Measurements from ENCODE around the gene AMZ2. TPM values are rescaled to one million over a fixed set of nuclear protein-coding genes. Genes with fewer than 3 reads are reported as not detected.
"Not testable (repeated sequence)": the region's sequence is repeated elsewhere in the genome, so short reads cannot be mapped to it uniquely, and the experiment has no call there.

The AMZ2 gene
- total and polyA plus RNA-seq, 2 donors from 2014 or later = 48.6 to 90.9 TPM

- FAIRE-seq (no peak), DNase-seq (no peak)
- Histone ChIP-seq H3K27ac (ENCODE audit: low read depth in 2 of 2, low read length in 2 of 2) (no peak overlapping the region), H3K4me3 (ENCODE audit: low read length in 3 of 3) (peak overlapping the region in 2 of 3 donors; percentile 46 to 58), H3K36me3 (ENCODE audit: control insufficient read depth in 2 of 3, insufficient read depth in 3 of 3, low read length in 3 of 3) (no peaks in the 10 kb centered on the region), H3K9me3 (ENCODE audit: control insufficient read depth in 2 of 3, insufficient read depth in 1 of 3, low read length in 3 of 3) (no peaks in the 10 kb centered on the region), H3K4me1 (ENCODE audit: control insufficient read depth in 2 of 3, insufficient read depth in 2 of 3, low read depth in 1 of 3, low read length in 3 of 3) (peaks cover 0 to 21% (median 4%) of the 10 kb centered on the region in 3 donors), H3K27me3 (ENCODE audit: control insufficient read depth, insufficient read depth, low read length) (peaks cover 37% of the 10 kb centered on the region), H3K9ac (ENCODE audit: low read length in 3 of 3) (peak overlapping the region in 1 of 3 donors; percentile 1)
- intact Hi-C loops (cut with DNase I) = no loop called here
- no peak for TF ChIP-seq CTCF (IDR thresholded peaks at IDR 0.05; ENCODE audit: borderline replicate concordance, extremely low read depth, insufficient read depth)
Measured at GRCh38 chr17:68199837-68200688, 47.8 kb upstream of the AMZ2 start.

- no peaks in the 10 kb centered on the region for H3K36me3 ChIP-seq (ENCODE audit: control insufficient read depth in 2 of 3, insufficient read depth in 3 of 3, low read length in 3 of 3)
- FAIRE-seq (no peak), DNase-seq (peak; percentile 90 to 93 (median 91))
- intact Hi-C loops (cut with DNase I) = no loop called here
- peak overlapping the region in 1 of 3 donors; percentile 1 for H3K9ac ChIP-seq (ENCODE audit: low read length in 3 of 3)
- peak overlapping the region in 2 of 3 donors; percentile 46 to 58 for H3K4me3 ChIP-seq (ENCODE audit: low read length in 3 of 3)
- H3K27ac ChIP-seq (ENCODE audit: low read depth in 2 of 2, low read length in 2 of 2) = no peak overlapping the region
- no peaks in the 10 kb centered on the region for H3K9me3 ChIP-seq (ENCODE audit: control insufficient read depth in 2 of 3, insufficient read depth in 1 of 3, low read length in 3 of 3)
- peak; percentile 83 for TF ChIP-seq CTCF (IDR thresholded peaks at IDR 0.05; ENCODE audit: borderline replicate concordance, extremely low read depth, insufficient read depth)
- H3K4me1 ChIP-seq (ENCODE audit: control insufficient read depth in 2 of 3, insufficient read depth in 2 of 3, low read depth in 1 of 3, low read length in 3 of 3) = peaks cover 0 to 21% (median 4%) of the 10 kb centered on the region in 3 donors
- H3K27me3 ChIP-seq (ENCODE audit: control insufficient read depth, insufficient read depth, low read length) = peaks cover 29% of the 10 kb centered on the region
Measured at GRCh38 chr17:68200689-68201417, 47.0 kb upstream of the AMZ2 start.

- H3K36me3 ChIP-seq (ENCODE audit: control insufficient read depth in 2 of 3, insufficient read depth in 3 of 3, low read length in 3 of 3); H3K27ac ChIP-seq (ENCODE audit: low read depth in 2 of 2, low read length in 2 of 2); H3K9me3 ChIP-seq (ENCODE audit: control insufficient read depth in 2 of 3, insufficient read depth in 1 of 3, low read length in 3 of 3); H3K4me3 ChIP-seq (ENCODE audit: low read length in 3 of 3); H3K9ac ChIP-seq (ENCODE audit: low read length in 3 of 3); intact Hi-C loops (cut with DNase I); FAIRE-seq: not testable (repeated sequence)
- Histone ChIP-seq H3K27me3 (ENCODE audit: control insufficient read depth, insufficient read depth, low read length) (peaks cover 28% of the 10 kb centered on the region), H3K4me1 (ENCODE audit: control insufficient read depth in 2 of 3, insufficient read depth in 2 of 3, low read depth in 1 of 3, low read length in 3 of 3) (peaks cover 0 to 18% (median 4%) of the 10 kb centered on the region in 3 donors)
- peak in 1 of 5 donors; percentile 52 for DNase-seq
Measured at GRCh38 chr17:68201418-68201771, 46.4 kb upstream of the AMZ2 start.

- H3K27ac ChIP-seq (ENCODE audit: low read depth in 2 of 2, low read length in 2 of 2); H3K4me3 ChIP-seq (ENCODE audit: low read length in 3 of 3); DNase-seq; H3K9ac ChIP-seq (ENCODE audit: low read length in 3 of 3); intact Hi-C loops (cut with DNase I); FAIRE-seq; H3K9me3 ChIP-seq (ENCODE audit: control insufficient read depth in 2 of 3, insufficient read depth in 1 of 3, low read length in 3 of 3); H3K36me3 ChIP-seq (ENCODE audit: control insufficient read depth in 2 of 3, insufficient read depth in 3 of 3, low read length in 3 of 3): not testable (repeated sequence)
- Histone ChIP-seq H3K4me1 (ENCODE audit: control insufficient read depth in 2 of 3, insufficient read depth in 2 of 3, low read depth in 1 of 3, low read length in 3 of 3) (peaks cover 0 to 13% (median 4%) of the 10 kb centered on the region in 3 donors), H3K27me3 (ENCODE audit: control insufficient read depth, insufficient read depth, low read length) (peaks cover 24% of the 10 kb centered on the region)
Measured at GRCh38 chr17:68202321-68202720, 45.5 kb upstream of the AMZ2 start.
